ENCODE data around the gene PRPSAP2. TPM values are rescaled to one million over a fixed set of nuclear protein-coding genes. Genes with fewer than 3 reads are reported as not detected.

The PRPSAP2 gene
- polyA plus RNA-seq, 1 donor (not counting 4 experiments of a cell fraction or from before 2014, with no cell fraction given) = 39.1 TPM

- TF ChIP-seq EZH2 (IDR thresholded peaks at IDR 0.05; ENCODE audit: low read length) (no peak), CTCF (optimal IDR thresholded peaks at IDR 0.05 in 1 of 3, IDR thresholded peaks at IDR 0.05 in 1 of 3, conservative IDR thresholded peaks at IDR 0.05 in 1 of 3; ENCODE audit: extremely low read depth in 1 of 3, insufficient read depth in 2 of 3, low read length in 3 of 3) (peak in 2 of 3 experiments; percentile 35 to 36)
- H3K4me1 ChIP-seq (ENCODE audit: control insufficient read depth, extremely low read depth, insufficient read depth, low read length) = peaks cover 23% of the 10 kb centered on the region
- H3K79me2 ChIP-seq (ENCODE audit: control insufficient read depth, insufficient read depth, low read length) = no peaks in the 10 kb centered on the region
- H3K36me3 ChIP-seq (ENCODE audit: control insufficient read depth in 2 of 2, extremely low read depth in 1 of 2, insufficient read depth in 2 of 2, low read length in 2 of 2) = no peaks in the 10 kb centered on the region
- no peaks in the 10 kb centered on the region for H4K20me1 ChIP-seq (ENCODE audit: control insufficient read depth, extremely low read depth, insufficient read depth, low read length)
- no peaks in the 10 kb centered on the region for H3K9me1 ChIP-seq (ENCODE audit: control insufficient read depth, extremely low read depth, insufficient read depth, low read length)
- H3K27ac ChIP-seq (ENCODE audit: control insufficient read depth, insufficient read depth, low read length) = peak overlapping the region; percentile 75
- no peaks in the 10 kb centered on the region for H3K9me3 ChIP-seq (ENCODE audit: control insufficient read depth, low read depth, low read length)
- no peak for DNase-seq (ENCODE audit: low read depth, low spot score)
- dilution Hi-C loops (cut with MboI; ENCODE audit: extremely low pct_ligation_motif_present, low sequenced_read_pairs) = no loop called here
- H2AFZ ChIP-seq (ENCODE audit: control insufficient read depth, low read length) = no peak overlapping the region
- H3K27me3 ChIP-seq (ENCODE audit: control insufficient read depth, extremely low read depth, insufficient read depth, low read length) = no peaks in the 10 kb centered on the region
- no peak for FAIRE-seq
- H3K4me2 ChIP-seq (ENCODE audit: control insufficient read depth, extremely low read depth, insufficient read depth, low read depth, low read length) = no peak overlapping the region
- H3K9ac ChIP-seq (ENCODE audit: control insufficient read depth, extremely low read depth, insufficient read depth, low read length) = no peak overlapping the region
- no peak overlapping the region for H3K4me3 ChIP-seq (ENCODE audit: control insufficient read depth in 2 of 3, extremely low read depth in 1 of 3, insufficient read depth in 2 of 3, low read depth in 1 of 3, low read length in 3 of 3)
Measured at GRCh38 chr17:18851201-18851600, 6.7 kb upstream of the PRPSAP2 start.

- TF ChIP-seq CTCF (optimal IDR thresholded peaks at IDR 0.05 in 1 of 3, IDR thresholded peaks at IDR 0.05 in 1 of 3, conservative IDR thresholded peaks at IDR 0.05 in 1 of 3; ENCODE audit: extremely low read depth in 1 of 3, insufficient read depth in 2 of 3, low read length in 3 of 3) (no peak), EZH2 (IDR thresholded peaks at IDR 0.05; ENCODE audit: low read length) (no peak)
- DNase-seq (ENCODE audit: low read depth, low spot score) = no peak
- Histone ChIP-seq H3K9me3 (ENCODE audit: control insufficient read depth, low read depth, low read length) (no peaks in the 10 kb centered on the region), H3K36me3 (ENCODE audit: control insufficient read depth in 2 of 2, extremely low read depth in 1 of 2, insufficient read depth in 2 of 2, low read length in 2 of 2) (no peaks in the 10 kb centered on the region), H2AFZ (ENCODE audit: control insufficient read depth, low read length) (no peak overlapping the region), H3K9me1 (ENCODE audit: control insufficient read depth, extremely low read depth, insufficient read depth, low read length) (no peaks in the 10 kb centered on the region), H3K4me2 (ENCODE audit: control insufficient read depth, extremely low read depth, insufficient read depth, low read depth, low read length) (peak overlapping the region; percentile 83), H3K4me1 (ENCODE audit: control insufficient read depth, extremely low read depth, insufficient read depth, low read length) (peaks cover 24% of the 10 kb centered on the region), H3K79me2 (ENCODE audit: control insufficient read depth, insufficient read depth, low read length) (peaks cover 12% of the 10 kb centered on the region), H3K27ac (ENCODE audit: control insufficient read depth, insufficient read depth, low read length) (no peak overlapping the region), H3K4me3 (ENCODE audit: control insufficient read depth in 2 of 3, extremely low read depth in 1 of 3, insufficient read depth in 2 of 3, low read depth in 1 of 3, low read length in 3 of 3) (no peak overlapping the region), H3K27me3 (ENCODE audit: control insufficient read depth, extremely low read depth, insufficient read depth, low read length) (no peaks in the 10 kb centered on the region), H3K9ac (ENCODE audit: control insufficient read depth, extremely low read depth, insufficient read depth, low read length) (no peak overlapping the region), H4K20me1 (ENCODE audit: control insufficient read depth, extremely low read depth, insufficient read depth, low read length) (no peaks in the 10 kb centered on the region)
- dilution Hi-C loops (cut with MboI; ENCODE audit: extremely low pct_ligation_motif_present, low sequenced_read_pairs) = no loop called here
- no peak for FAIRE-seq
Measured at GRCh38 chr17:18854956-18855355, 3.0 kb upstream of the PRPSAP2 start.
